ENCODE results near the gene THAP11. TPM values are rescaled to one million over a fixed set of nuclear protein-coding genes. Genes with fewer than 3 reads are reported as not detected.

THAP11 gene
- total RNA-seq, 1 donor from 2014 or later: 85.4 TPM

DNA sequence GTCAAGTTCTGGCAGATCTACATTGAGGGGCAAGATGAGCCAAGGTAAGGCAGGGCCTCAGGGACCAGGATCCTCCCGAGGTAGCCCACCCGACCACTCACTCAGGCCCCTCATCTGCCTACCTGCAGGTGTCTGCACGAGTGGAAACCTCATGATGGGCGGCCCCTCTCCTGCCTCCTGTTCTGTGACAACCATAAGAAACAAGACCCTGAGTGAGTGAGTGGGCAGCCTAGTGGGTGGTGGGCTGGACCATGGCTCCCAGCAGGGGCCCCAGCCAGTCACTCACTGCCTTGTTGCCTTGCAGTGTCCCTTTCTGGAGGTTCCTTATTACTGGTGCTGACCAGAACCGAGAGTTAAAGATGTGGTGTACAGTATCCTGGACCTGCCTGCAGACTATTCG lies 36.1 kb downstream of the THAP11 start:
- DNase-seq (ENCODE audit: low spot score in 2 of 2): no peak
- Histone ChIP-seq H3K27me3 (no peaks in the 10 kb centered on the region), H3K9me3 (no peaks in the 10 kb centered on the region), H3K36me3 (peaks cover 75 to 76% of the 10 kb centered on the region in 2 donors), H3K4me3 (no peak overlapping the region), H3K4me1 (peaks cover 0 to 11% of the 10 kb centered on the region in 2 donors), H3K27ac (no peak overlapping the region)
- intact Hi-C loops (cut with DNase I): no loop called here
- TF ChIP-seq, protein P1, sequence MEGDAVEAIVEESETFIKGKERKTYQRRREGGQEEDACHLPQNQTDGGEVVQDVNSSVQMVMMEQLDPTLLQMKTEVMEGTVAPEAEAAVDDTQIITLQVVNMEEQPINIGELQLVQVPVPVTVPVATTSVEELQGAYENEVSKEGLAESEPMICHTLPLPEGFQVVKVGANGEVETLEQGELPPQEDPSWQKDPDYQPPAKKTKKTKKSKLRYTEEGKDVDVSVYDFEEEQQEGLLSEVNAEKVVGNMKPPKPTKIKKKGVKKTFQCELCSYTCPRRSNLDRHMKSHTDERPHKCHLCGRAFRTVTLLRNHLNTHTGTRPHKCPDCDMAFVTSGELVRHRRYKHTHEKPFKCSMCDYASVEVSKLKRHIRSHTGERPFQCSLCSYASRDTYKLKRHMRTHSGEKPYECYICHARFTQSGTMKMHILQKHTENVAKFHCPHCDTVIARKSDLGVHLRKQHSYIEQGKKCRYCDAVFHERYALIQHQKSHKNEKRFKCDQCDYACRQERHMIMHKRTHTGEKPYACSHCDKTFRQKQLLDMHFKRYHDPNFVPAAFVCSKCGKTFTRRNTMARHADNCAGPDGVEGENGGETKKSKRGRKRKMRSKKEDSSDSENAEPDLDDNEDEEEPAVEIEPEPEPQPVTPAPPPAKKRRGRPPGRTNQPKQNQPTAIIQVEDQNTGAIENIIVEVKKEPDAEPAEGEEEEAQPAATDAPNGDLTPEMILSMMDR (IDR thresholded peaks at IDR 0.05): no peak

DNA sequence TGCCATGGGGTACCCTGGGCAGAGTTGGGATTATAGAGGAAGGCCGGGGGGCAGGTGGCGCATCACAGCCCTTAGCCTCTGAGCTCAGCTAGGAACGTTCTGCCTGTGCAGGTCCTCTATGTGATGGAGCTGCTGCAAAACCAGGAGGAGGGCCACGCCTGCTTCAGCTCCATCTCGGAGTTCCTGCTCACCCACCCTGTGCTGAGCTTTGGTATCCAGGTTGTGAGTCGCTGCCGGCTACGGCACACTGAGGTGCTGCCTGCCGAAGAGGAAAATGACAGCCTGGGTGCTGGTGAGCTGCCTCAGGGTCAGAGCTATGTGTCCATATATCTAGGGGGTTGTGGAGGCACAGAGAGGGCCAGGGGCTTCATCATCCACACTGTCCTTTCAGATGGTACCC lies 36.7 kb downstream of the THAP11 start:
- TF ChIP-seq, protein P1 (IDR thresholded peaks at IDR 0.05): no peak
- intact Hi-C loops (cut with DNase I): no loop called here
- Histone ChIP-seq H3K27ac (no peak overlapping the region), H3K4me3 (no peak overlapping the region), H3K36me3 (peaks cover 79 to 82% of the 10 kb centered on the region in 2 donors), H3K9me3 (no peaks in the 10 kb centered on the region), H3K27me3 (no peaks in the 10 kb centered on the region), H3K4me1 (peaks cover under 1 to 11% of the 10 kb centered on the region in 2 donors)
- DNase-seq (ENCODE audit: low spot score in 2 of 2): no peak

DNA sequence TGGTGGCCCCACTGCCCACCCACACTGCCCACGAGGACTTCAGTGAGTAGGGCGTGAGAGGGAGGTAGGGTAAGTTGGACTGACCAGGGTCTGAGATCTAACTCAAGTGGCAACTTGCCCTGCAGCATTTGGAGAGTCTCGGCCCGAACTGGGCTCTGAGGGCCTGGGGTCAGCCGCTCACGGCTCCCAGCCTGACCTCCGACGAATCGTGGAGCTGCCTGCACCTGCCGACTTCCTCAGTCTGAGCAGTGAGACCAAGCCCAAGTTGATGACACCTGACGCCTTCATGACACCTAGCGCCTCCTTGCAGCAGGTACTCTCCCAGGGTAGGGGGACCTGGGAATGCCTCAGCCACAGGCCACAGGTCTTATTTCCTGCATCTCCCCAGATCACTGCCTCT lies 37.3 kb downstream of the THAP11 start:
- peaks cover 6 to 11% of the 10 kb centered on the region in 2 donors for H3K4me1 ChIP-seq
- no peak overlapping the region for H3K27ac ChIP-seq
- no peak for DNase-seq (ENCODE audit: low spot score in 2 of 2)
- intact Hi-C loops (cut with DNase I): no loop called here
- TF ChIP-seq, protein P1 (IDR thresholded peaks at IDR 0.05): no peak
- peaks cover 83 to 87% of the 10 kb centered on the region in 2 donors for H3K36me3 ChIP-seq
- H3K9me3 ChIP-seq: no peaks in the 10 kb centered on the region
- no peak overlapping the region for H3K4me3 ChIP-seq
- H3K27me3 ChIP-seq: no peaks in the 10 kb centered on the region

DNA sequence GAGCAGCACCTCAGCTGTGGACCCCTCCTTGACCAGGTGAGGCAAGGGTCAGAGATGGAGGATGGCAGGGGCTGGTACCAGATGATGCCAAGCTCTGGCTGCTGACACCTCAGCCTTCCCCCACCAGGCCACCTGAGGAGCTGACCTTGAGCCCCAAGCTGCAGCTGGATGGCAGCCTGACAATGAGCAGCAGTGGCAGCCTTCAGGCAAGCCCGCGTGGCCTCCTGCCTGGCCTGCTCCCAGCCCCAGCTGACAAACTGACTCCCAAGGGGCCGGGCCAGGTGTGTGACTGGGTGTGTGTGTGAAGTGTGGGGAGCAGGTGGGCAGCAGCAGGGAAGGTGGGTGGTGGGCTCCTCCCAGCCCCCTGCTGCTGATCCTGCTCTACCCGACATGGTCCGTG lies 37.8 kb downstream of the THAP11 start:
- Histone ChIP-seq H3K9me3 (no peaks in the 10 kb centered on the region), H3K27me3 (no peaks in the 10 kb centered on the region), H3K4me3 (no peak overlapping the region), H3K4me1 (peaks cover 6 to 11% of the 10 kb centered on the region in 2 donors), H3K36me3 (peaks cover 83 to 87% of the 10 kb centered on the region in 2 donors), H3K27ac (no peak overlapping the region)
- TF ChIP-seq, protein P1 (IDR thresholded peaks at IDR 0.05): no peak
- intact Hi-C loops (cut with DNase I): loop anchor here (5.0 kb wide), 1 partner anchor 162 kb away; no protein-coding TSS in a partner anchor
- DNase-seq (ENCODE audit: low spot score in 2 of 2): no peak

DNA sequence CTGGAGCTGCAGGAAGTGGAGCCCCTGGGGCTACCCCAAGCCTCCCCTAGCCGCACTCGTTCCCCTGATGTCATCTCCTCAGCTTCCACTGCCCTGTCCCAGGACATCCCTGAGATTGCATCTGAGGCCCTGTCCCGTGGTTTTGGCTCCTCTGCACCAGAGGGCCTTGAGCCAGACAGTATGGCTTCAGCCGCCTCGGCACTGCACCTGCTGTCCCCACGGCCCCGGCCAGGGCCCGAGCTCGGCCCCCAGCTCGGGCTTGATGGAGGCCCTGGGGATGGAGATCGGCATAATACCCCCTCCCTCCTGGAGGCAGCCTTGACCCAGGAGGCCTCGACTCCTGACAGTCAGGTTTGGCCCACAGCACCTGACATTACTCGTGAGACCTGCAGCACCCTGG lies 38.5 kb downstream of the THAP11 start:
- Histone ChIP-seq H3K4me3 (no peak overlapping the region), H3K27ac (no peak overlapping the region), H3K36me3 (peaks cover 83 to 87% of the 10 kb centered on the region in 2 donors), H3K4me1 (peaks cover 6 to 13% of the 10 kb centered on the region in 2 donors), H3K27me3 (no peaks in the 10 kb centered on the region), H3K9me3 (no peaks in the 10 kb centered on the region)
- intact Hi-C loops (cut with DNase I): loop anchor here (5.0 kb wide), 1 partner anchor 162 kb away; no protein-coding TSS in a partner anchor
- TF ChIP-seq, protein P1 (IDR thresholded peaks at IDR 0.05): no peak
- no peak for DNase-seq (ENCODE audit: low spot score in 2 of 2)
